GM11168 (cell line): ENCODE results near the gene ACTR5.
"Not testable (repeated sequence)": the region's sequence is repeated elsewhere in the genome, so short reads cannot be mapped to it uniquely, and the experiment has no call there.

ENCODE experiments used
- in situ Hi-C: fragments of 300-500 bp; cut with MboI; formaldehyde crosslinking; loops from one replicate; pipeline ENCODE4 v1.12.0; 2022; ENCODE audit warnings: low sequenced_read_pairs; ENCODE audit not compliant: unreplicated experiment

The ACTR5 gene

DNA sequence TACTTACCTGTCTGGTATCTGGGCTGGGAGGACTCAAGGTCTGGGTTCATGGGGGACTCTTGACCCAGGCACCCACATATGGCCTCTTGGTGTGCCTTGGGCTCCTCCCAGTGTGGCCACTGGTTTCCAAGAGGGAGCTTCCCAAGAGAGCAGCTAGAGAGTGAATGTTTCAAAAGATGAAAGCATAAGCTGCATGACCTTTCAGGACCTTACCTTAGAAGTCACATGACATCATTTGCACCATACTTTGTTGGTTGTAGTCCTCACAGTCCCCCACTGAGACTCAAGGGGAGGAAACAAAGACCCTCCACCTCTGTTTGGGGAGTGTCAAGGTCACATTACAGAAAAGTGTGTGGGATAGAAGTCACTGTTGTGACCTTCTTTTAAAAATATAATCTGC, 13.9 kb downstream of the ACTR5 start:
- in situ Hi-C loops: no loop called here

DNA sequence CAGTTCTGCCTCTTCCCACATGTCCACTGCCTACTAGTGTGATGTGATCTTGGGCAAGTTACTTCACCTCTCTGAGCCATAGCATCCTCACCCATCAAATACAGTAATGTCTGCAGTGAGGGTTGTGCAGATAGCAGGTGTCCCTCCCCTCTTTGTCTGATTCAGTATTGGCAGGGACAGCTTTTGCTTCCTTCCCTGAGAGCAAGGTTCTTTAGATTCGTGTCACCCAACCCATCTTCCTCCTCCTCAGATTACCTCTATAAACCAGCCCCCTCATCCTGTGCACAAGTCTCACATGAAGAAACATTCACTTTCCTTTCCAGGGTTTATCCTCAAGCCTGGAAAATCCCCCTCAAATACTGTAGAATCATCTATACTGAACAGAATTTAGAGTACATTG, 15.4 kb downstream of the ACTR5 start:
- in situ Hi-C loops: no loop called here

DNA sequence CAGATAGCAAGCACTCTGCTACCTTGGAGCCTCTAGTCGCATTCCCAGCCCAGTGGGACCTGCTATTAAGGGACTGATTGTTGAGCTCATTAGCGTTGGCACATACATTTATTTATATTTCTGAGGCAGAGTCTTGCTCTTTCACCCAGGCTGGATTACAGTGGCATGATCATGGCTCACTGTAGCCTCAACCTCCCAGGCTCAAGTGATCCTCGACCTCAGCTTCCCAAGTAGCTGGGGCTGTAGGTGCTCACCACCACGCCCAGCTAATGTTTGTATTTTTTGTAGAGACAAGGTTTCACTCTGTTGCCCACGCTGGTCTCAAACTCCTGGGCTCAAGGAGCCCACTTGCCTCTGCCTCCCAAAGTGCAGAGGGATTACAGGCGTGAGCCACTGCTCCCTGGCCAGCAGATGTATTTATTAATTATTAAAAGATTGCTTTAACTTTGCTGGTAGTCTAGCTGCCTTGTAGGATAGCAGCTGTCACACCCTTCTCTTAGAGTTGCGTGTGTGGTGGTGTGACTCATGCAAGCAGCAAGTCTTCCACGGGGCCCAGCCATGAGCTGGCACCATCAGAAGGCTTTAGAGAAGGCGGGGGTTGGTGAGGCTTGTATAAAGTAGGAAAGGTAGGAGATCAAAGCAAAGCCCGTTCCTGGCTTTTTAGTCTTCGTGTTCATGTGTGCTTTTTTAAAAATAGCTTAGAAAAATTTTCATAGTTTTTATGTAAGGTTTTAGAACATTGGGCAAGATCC, 16.5 kb downstream of the ACTR5 start:
- in situ Hi-C loops: no loop called here

- in situ Hi-C loops: no loop called here
Measured at GRCh38 chr20:38766071-38766470, 17.8 kb downstream of the ACTR5 start.

DNA sequence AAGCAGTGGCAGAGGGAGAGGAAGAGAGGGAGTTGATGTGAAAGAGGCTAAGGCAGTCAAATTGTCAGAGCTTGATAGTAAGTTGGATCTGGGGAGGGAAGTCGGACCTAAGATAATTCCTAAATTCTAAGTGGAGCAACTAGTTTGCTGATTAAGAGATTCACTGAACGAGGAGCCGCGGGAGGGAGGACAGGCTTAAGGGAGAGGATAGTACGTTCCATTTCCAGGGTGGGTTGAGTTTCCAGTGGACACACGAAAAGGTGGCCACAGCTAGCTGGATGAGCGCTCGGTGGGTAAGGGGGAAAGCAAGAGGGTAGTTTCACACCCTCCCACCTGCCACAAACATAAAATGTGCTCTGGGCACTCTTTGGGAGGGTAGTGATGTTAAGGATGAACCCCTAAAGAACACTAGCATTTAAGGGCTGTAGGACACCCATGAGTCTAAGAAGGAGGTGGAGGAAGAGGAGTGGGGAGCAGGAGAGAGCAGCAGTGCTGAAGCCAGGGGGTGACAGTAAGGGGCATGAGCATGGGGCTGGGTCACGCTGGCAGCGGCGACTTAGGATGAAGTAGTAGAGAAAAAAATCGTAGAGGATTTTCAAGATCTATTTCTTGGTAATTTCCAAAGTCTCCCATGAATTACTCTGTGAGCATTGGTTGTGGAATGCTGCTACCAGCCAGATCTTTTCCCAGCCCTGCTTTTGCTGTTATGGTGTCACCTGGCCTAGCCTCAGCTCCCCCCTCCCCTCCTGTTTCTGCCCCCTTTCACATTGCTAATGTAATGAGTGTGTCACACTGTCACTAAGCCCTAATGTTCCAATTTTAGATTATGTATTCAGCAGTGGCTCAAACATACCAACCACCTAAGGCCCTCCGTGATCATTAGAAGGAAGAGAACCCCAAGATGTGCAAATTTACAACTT, 21.4 kb downstream of the ACTR5 start:
- in situ Hi-C loops: no loop called here

DNA sequence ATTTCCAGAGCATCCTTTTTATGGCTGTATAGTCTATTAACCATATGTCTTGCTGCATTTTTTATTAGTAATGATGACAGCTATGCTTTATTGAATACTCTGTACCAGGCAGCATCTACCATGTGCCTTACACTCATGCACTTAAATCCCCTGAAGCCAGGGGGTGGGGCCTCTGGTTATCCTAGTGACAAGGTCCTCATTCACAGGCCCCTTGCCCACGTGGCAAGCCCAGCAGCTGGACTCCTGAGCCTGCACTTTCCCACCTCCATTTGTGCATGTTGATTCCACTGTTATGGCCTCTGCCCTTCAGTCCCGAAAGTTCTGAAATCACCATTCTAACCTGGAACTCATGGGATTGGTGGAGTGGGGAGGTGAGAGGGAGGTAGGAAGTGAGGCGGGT, 22.3 kb downstream of the ACTR5 start:
- in situ Hi-C loops: no loop called here

- in situ Hi-C loops: no loop called here
Measured at GRCh38 chr20:38770970-38771369, 22.7 kb downstream of the ACTR5 start.

DNA sequence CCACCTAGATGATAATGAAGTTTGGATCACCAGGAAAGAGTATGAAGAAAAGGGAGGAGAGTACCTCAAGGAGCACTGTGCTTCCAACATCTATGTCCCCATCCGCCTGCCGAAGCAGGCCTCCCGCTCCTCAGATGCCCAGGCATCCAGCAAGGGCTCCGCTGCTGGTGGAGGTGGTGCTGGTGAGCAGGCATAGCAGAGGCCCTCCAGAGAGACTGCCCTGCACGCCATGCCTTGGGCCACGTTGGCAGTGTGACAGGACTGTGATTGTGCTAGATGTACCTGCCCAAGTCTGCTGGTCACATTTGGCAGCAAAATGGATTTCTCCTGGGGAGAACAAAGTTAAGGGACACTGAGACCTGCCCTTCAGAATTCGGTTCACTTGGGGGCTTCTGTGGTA, 23.4 kb downstream of the ACTR5 start:
- in situ Hi-C loops: no loop called here

DNA sequence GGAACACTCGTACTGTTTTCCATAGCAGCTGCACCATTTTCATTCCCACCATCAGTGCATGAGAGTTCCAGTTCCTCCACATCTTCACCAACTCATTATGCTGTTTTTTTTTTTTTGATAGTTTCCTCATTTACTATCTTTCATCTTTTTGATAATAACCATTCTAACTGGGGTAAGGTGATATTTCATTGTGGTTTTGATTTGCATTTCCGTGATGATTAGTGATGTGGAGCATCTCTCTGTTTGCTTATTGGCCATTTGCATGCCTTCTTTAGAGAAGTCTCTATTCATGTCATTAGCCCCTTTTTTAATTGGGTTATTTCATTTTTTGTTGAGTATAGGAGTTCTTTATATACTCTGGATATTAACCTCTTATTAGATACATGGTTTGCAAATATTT, 25.9 kb downstream of the ACTR5 start:
- in situ Hi-C loops: no loop called here

DNA sequence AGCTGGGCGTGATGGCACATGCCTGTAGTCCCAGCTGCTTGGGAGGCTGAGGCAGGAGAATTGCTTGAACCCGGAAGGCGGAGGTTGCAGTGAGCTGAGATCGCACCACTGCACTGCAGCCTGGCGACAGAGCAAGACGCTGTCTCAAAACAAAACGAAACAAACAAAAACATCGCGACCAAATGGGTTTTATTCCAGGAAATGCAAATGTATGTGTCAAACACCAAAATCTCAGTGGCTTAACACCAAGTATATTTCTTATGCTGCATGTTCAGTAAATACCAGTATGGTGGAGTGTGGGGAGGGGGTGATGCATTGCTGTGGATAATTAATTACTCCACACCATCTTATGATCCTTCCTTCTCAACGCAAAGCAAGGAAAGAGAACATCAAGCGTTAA, 28.1 kb downstream of the ACTR5 start:
- in situ Hi-C loops: no loop called here

GRCh38 chr20:38779247-38780097, 31.2 kb downstream of the ACTR5 start:
- in situ Hi-C loops: no loop called here

DNA sequence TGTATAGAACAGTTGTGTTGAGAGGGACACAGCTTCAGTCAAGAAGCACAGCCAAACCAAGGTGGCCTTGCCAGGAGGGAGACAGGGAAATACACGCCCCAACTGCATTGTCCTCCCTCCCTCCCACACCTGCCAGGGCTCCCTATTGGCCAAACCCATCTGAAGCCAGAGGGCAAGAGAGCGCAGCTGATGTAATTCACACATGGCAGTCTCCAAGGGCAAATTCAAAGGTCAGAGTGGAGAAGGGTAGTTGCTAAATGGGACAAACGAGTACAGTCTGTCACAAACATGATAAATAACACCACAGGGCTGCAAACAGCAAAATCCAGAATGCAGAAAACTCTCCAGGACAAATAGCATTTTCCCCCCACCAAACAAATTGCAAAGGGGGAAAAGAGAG, 34.0 kb downstream of the ACTR5 start:
- in situ Hi-C loops: no loop called here

DNA sequence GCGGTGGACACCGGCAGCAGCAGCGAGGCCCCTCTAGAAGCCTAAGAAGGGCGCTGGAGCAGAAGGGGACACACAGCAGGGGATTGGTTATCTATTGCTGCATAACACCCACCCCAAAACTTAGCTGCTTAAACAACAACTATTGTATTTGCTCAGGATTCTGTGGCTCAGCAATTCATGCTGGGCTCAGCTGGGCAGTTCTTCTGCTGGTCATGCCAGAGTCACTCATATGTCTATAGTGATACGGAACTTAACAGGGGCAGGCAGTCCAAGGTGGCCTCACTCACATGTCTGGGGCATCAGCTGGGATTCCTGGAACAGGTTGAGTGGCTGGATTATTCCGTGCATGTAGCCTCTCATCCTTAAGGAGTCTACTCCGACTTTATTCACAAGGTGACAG, 39.6 kb downstream of the ACTR5 start:
- in situ Hi-C loops: no loop called here

DNA sequence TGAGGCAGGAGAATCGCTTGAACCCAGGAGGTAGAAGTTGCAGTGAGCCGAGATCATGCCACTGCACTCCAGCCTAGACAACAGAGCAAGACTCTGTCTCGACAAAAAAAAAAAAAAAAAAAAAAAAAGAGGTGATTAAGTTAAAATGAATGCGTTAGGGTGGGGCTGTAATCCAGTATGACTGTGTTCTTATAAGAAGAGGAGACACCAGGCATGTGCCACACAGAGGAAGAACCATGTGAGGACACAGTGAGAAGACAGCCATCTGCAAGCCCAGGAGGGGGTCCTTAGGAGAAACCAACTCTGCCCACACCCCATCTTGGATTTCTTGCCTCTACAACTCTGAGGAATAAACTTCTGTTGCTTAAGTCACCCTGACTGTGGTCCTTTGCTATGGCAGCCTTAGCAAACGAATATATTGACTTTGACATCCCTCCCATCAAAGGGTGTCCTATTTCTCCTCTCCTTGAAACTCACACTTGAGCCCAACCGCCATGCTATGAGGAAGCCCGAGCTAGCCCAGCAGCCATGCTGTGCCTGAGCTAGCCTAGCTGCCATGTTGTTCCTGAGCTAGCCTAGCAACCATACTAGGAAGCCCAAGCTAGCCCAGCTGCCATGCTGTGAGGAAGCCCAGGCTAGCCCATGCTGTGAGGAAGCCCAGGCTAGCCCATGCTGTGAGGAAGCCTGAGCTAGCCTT, 41.4 kb downstream of the ACTR5 start:
- in situ Hi-C loops: no loop called here

DNA sequence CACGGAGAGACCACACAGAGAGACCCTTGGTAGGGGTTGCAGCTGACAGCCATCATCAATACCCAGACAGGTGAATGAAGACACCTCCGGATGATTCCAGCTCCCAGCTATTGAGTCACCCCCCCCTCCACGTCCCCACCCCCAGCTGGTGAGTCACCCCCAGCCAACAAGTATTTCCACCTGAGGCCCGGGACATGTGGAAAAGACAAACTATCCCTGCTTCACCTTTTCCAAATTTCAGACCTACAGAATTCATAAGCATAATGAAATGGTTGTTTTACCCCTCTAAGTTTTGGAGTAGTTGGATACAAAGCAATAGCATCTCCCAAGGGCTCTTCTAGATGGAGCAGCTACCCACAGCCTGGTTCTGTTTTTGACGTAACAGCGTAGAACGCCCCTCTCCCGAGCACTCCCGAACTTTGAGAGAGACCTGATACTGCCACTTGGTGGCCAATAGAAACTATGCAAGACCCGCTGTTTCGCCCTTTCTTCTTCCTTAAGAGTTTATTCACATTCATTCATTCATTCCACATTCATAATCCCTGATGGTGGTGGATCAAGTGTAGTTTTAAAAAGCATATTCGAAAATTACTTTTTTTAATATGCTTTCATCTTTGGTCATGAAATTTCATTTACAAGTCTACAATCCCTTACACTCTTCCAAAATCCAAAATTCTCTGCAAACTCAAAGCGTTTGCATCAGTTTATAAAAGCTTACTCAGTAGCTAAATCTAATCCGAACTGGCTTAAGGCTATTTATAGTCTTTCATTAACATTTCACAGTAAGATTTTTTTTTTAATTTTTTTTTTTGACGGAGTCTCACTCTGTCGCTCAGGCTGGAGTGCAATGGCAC, 42.2 kb downstream of the ACTR5 start:
- in situ Hi-C loops: no loop called here

DNA sequence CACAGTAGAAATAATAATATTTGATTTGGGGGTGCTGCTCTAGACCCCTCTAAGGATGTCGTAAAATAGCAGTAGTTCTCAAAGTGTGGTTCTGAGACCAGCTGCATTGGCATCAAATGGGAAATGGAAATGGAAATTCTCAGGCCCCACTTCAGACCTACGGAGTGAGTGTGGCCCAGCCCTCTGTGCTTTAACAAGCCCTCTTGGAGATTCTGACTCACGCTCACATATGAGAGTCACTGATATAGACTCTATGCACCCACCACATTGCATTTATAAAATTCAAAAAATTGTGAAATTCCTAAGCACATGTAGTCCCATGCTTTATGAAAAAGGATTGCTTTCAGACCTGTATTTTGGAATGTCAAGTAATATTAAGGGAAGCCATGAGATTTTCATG, 43.0 kb downstream of the ACTR5 start:
- in situ Hi-C loops: no loop called here

DNA sequence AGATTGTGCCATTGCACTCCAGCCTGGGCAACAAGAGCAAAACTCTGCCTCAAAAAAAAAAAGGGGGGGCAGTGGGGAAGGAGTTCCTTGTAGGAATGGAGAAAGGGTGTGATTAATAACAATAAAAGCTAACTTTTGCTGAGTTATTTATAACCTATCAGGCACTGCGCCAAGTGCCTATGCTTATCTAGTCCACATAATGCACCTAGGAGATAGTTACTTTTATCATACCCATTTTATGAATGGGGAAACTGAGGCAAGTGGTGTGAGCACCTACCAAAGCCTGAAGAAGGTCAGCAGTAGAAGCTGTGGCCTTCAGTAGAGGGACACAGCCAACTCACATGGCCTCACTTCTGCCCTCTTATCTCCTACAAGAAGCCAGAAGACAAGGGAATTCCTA, 43.7 kb downstream of the ACTR5 start:
- in situ Hi-C loops: no loop called here

DNA sequence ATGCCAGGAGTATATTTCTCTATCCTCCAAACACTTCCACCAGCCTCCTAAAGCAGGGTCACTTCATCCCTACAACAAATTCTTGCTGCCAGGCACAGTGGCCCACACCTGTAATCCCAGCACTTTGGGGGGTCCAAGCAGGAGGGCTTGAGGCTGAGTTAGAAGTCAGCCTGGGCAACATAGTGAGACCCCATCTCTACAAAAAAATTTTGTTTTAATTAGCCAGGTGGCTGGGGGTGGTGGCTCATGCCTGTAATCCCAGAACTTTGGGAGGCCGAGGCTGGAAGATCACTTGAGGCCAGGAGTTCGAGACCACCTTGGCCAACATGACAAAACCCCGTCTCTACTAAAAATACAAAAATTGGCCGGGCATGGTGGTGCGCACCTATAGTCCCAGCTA, 45.8 kb downstream of the ACTR5 start:
- in situ Hi-C loops: not testable (repeated sequence)

DNA sequence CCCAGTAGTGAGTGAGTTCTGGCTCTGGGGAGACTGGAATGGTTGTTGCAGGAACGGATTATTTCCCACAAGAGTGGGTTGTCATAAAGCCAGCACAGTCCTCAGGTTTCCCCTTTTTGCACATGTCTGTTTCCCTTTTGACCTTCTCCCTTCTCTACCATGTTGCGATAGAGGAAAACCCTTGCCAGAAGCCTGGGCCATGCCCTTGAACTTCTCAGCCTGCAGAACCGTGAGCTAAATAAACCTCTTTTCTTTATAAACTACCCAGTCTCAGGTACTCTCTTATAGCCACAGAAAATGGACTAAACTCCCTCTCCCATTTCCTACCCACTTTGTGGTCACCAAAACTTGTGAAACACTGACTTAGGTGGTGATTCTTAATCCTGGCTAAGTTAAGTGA, 50.0 kb downstream of the ACTR5 start:
- in situ Hi-C loops: no loop called here
